HG02943 (cell line): ENCODE data around the gene TBL1X.

ENCODE experiments used
- ATAC-seq: cut with Tn5 transposase; IDR thresholded peaks from one replicate; pipeline ENCODE4 v1.9.1; 2021; ENCODE audit warnings: mild to moderate bottlenecking, low read depth, moderate library complexity; ENCODE audit not compliant: unreplicated experiment

The TBL1X gene

DNA sequence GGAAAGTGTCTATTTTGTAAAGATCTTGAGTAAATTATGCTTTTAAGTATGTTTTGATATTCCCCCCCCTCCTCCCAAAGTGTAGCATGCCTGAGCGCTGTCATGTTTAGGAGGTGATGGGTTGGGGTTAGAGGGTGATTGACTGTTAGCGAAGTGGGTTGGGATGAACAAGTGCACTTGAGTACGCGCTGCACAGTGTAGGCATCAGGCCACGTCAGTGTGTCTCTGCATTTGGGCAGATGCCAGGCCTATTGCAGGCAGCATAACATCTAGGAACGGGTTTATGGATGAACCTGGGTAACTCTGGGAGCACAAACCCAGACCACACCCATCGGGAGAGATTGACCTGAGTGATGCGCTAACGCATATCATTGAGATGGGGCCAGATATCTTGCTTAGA, 111.2 kb downstream of the TBL1X start:
- no peak for ATAC-seq

DNA sequence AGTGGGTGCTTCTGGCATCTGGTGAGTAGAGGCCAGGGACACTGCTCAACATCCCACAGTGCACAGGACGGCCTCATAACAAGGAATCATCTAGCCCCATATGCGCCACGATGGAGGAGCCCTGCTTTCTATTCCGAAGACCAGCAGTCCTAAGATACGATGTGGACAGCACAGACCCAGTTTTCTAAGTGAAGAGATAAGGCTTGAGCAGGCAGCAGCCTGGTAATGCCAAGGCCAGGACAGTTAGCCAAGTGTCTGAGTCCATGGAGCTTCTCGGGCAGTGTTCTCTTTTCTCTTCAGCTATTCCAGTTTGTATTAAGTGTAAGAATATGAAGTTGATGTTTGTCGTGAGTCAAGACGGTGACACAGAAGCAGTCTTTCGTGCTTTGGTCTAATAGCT, 112.7 kb downstream of the TBL1X start:
- no peak for ATAC-seq

- ATAC-seq, result no peak
These were observed 113.4 kb downstream of the TBL1X start for GRCh38 chrX:9578083-9578779.

- no peak for ATAC-seq
These were observed 117.0 kb downstream of the TBL1X start for GRCh38 chrX:9581771-9582385.

DNA sequence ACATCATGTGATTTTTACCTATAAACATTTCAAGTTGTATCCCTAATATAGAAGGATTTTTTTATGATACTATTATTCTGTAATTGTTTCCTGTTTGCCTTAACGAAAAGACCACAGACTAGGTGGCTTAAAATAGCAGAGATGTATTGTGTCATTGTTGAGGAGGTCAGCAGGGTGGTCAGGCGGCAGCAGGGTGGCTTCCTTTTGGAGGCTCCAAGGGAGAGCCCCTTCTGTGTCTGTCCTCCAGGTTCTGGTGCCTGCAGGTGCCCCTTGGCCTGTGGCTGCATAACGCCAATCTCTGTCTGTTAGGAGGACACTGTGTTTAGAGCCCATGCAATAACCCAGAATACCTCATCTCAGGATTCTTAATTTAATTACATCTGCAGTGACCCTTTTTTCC, 118.1 kb downstream of the TBL1X start:
- ATAC-seq, result no peak

DNA sequence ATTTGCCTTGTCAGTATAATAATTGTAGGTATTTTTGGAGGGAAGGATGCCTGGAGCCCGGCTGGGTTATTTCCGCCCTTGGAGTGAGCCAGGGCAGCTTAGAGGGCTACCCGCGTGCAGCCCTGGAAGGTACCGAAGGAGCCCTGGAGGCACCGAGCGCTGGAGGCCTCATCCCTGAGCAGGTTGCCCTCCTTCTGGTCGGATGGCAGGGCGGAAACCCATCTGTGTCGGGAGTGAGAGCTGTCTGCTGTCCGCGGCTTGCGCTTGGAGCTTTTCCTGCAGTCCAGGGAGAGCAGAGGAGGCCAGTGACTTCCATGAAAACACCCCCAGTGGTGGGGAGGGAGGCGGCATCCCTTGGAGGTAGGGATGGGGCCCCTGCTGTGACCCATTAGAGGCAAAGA, 122.1 kb downstream of the TBL1X start:
- no peak for ATAC-seq

- ATAC-seq, result no peak
These were observed 122.8 kb downstream of the TBL1X start for GRCh38 chrX:9587642-9588041.

GRCh38 chrX:9591496-9591895, 126.6 kb downstream of the TBL1X start:
- ATAC-seq, result no peak

DNA sequence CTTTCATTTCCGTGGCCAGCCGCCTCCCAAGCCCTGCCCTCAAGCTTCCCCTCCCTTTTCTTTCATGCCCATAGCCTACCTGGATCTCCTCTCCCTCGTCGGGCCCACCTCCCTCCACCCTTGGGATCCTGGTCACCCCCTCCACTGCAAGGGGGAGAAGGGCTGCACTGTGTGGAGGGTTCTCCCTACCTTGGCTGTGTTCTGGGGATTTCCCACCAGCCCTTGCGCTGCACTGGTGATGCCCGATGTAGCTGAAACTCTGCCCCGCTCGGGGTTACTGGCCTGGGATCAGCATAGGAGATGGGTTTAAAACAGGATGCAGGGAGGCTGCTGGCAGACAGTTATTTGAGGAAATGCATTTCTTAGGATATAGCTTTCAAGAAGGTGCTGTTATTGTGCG, 128.9 kb downstream of the TBL1X start:
- ATAC-seq, result no peak

- ATAC-seq, result no peak
These were observed 130.3 kb downstream of the TBL1X start for GRCh38 chrX:9595174-9595573.

GRCh38 chrX:9596837-9597236, 132.0 kb downstream of the TBL1X start:
- no peak for ATAC-seq

GRCh38 chrX:9597361-9598035, 132.6 kb downstream of the TBL1X start:
- no peak for ATAC-seq

DNA sequence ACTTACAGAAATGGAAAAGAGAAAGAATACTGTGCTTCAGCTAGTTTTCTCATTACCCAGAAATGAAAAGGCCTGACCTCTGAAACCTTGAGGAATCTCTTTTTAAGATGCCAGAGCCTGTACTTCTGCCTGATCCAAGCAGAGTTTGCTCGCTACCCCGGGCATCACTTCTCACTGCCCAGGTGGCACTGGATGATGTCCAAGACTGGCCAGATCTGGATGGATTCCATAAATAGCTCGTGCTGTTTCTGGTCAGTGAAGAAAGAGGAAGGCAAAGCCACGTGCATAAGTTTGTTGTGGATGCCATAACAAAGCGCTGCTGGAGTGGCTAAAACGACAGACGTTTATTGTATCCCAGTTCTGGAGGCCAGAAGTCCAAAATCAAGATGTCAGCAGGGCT, 133.5 kb downstream of the TBL1X start:
- no peak for ATAC-seq

GRCh38 chrX:9604111-9604907, 139.5 kb downstream of the TBL1X start:
- ATAC-seq, result no peak

DNA sequence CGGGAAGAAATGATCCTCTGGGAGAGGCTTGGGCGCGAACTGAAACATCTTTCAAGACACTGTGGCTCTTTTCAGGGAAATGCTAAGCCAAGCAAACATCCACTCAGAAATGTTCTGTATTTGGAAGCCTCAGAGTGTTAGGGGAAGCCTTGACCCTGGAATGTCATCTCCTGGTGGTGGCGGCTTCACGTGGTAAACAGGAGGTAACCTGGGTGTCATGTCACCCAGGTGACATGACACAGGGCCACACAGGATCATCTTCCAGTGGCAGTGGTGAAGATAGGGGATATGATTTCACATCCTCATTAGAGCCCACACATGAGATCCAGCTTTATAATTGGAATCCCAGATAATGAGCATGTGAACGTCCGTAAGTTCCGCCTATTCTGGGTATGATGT, 140.0 kb downstream of the TBL1X start:
- ATAC-seq, result no peak

GRCh38 chrX:9605484-9605883, 140.6 kb downstream of the TBL1X start:
- no peak for ATAC-seq

DNA sequence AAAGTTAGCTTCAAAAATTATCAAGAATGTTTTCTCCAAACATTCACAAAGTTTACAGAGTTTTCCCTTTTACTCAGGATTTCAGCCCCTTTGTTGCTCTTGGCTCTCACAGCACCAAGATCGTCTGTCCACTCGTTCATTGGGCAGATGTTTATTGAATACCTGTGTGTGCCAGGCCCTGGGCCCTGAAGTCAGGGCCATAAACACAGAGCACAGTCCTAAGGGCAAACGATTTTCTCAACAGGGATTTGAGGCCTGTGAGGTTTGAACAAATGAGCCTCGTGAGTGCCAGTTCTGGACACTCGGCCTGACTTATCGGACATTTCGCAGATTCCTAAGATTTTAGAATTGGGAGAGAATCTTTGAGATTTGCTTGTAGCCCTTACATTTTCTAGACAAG, 142.1 kb downstream of the TBL1X start:
- no peak for ATAC-seq

DNA sequence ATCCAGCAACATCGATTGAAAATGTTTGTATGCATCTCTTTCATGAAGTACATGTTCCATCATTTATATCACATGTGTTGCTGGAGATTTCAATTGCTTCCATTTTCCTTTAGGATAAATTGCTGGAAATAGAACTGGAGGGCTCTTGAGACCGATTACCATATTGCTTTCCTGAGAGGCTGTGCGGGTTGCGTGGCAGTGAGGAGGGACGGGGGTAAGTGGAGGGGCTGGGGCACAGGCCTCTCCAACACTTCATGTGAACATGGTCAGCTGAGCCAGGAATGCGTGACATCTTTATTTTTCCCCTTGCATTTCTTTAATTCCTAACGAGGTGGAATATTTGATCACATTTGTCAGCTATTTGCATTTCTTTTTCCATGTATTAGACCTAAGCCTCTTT, 144.6 kb downstream of the TBL1X start:
- ATAC-seq, result no peak

- ATAC-seq, result no peak
These were observed 145.1 kb downstream of the TBL1X start for GRCh38 chrX:9609987-9610386.

DNA sequence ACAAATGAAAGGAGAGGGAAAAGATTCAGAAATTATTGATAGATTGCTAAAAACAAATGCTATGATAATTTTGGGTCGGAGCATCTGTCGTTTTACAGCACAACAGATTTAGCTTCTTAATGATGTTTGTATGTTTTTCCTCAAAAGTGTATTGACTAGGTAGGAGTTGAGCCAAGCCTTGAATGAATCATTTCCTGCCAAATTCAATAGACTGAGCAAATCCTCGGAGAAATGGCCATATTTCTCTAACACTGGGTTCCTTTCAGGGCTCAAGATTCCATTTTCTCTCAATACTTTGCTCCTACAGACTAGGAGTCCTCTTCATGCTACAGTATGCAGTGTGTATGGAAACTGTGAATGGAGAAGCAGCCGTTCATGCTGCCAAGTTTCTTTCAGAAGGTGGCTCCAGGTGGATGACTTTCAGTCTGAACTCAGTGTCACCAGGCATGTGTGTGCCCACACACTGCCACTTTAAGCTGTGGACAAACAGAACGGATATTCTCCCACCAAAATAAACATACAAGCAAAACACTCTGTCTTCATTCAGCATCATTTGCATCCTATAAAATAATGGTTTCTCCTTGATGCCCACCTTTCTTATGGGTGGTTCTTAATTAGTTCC, 146.0 kb downstream of the TBL1X start:
- ATAC-seq, result no peak
